Measurements from ENCODE around the gene GPR68.
"Not testable (repeated sequence)": the region's sequence is repeated elsewhere in the genome, so short reads cannot be mapped to it uniquely, and the experiment has no call there.

The GPR68 gene

GRCh38 chr14:91270188-91270587 is 25.7 kb upstream of the GPR68 start:
- CTCF ChIA-PET, result interaction anchor here (0.7 kb wide), 1 partner anchor 11 kb away, joined by 3 read pairs; no protein-coding TSS in a partner anchor
- POLR2A ChIA-PET (ENCODE audit: low non-redundant PET), result no interaction called here
- no peak for DNase-seq (ENCODE audit: low spot score)
- no peak for TF ChIP-seq CTCF (conservative IDR thresholded peaks at IDR 0.05; ENCODE audit: low read depth)
- peak overlapping the region; percentile 59 for H3K27ac ChIP-seq

GRCh38 chr14:91269076-91269991 is 24.8 kb upstream of the GPR68 start:
- POLR2A ChIA-PET (ENCODE audit: low non-redundant PET), result no interaction called here

GRCh38 chr14:91267965-91268437 is 23.5 kb upstream of the GPR68 start:
- CTCF ChIA-PET, result interaction anchor here (0.9 kb wide), 1 partner anchor 19 kb away, joined by 3 read pairs; no protein-coding TSS in a partner anchor
- no peak for TF ChIP-seq CTCF (conservative IDR thresholded peaks at IDR 0.05; ENCODE audit: low read depth)
- no peak for DNase-seq (ENCODE audit: low spot score)
- peak overlapping the region; percentile 12; the same call in 1 of the 2 replicates for H3K27ac ChIP-seq
- POLR2A ChIA-PET (ENCODE audit: low non-redundant PET), result no interaction called here

More at GRCh38 chr14:91269076-91269991, 24.8 kb upstream of the GPR68 start:
- peak overlapping the region; percentile 59 for H3K27ac ChIP-seq
- DNase-seq (ENCODE audit: low spot score), result no peak
- CTCF ChIA-PET, result interaction anchor here (0.6 to 0.8 kb wide), 2 partner anchors 18 to 648 kb away, joined by 3 read pairs; no protein-coding TSS in a partner anchor
- TF ChIP-seq CTCF (conservative IDR thresholded peaks at IDR 0.05; ENCODE audit: low read depth), result no peak

- CTCF ChIA-PET; DNase-seq (ENCODE audit: low spot score); POLR2A ChIA-PET (ENCODE audit: low non-redundant PET): not testable (repeated sequence)
- peak overlapping the region; percentile 65 for H3K27ac ChIP-seq
These were observed 21.8 kb upstream of the GPR68 start for GRCh38 chr14:91266276-91266675.

- DNase-seq (ENCODE audit: low spot score), result no peak
- CTCF ChIA-PET, result interaction anchor here (0.6 to 0.7 kb wide), 2 partner anchors 49 to 249 kb away, joined by 3 to 4 read pairs; no protein-coding TSS in a partner anchor
- TF ChIP-seq CTCF (conservative IDR thresholded peaks at IDR 0.05; ENCODE audit: low read depth), result no peak
These were observed 20.9 kb upstream of the GPR68 start for GRCh38 chr14:91265404-91265803.

GRCh38 chr14:91264151-91265150 is 19.9 kb upstream of the GPR68 start:
- ChIA-PET POLR2A (ENCODE audit: low non-redundant PET) (no interaction called here), CTCF (interaction anchor here (0.6 to 1.7 kb wide), 4 partner anchors 13 to 248 kb away, joined by 3 to 6 read pairs (median 4); no protein-coding TSS in a partner anchor)
- no peak for DNase-seq (ENCODE audit: low spot score)
- H3K27ac ChIP-seq, result peak overlapping the region; percentile 100
- TF ChIP-seq CTCF (conservative IDR thresholded peaks at IDR 0.05; ENCODE audit: low read depth), result no peak

More at GRCh38 chr14:91265404-91265803, 20.9 kb upstream of the GPR68 start:
- H3K27ac ChIP-seq, result peak overlapping the region; percentile 100
- POLR2A ChIA-PET (ENCODE audit: low non-redundant PET), result no interaction called here

Measured in RWPE1 (cell line).